Measurements from ENCODE around the gene EFNA5.

Gene EFNA5

GRCh38 chr5:107389775-107390148 lies 281.0 kb downstream of the EFNA5 start:
- no peak for DNase-seq (ENCODE audit: low read depth)

- no peak for DNase-seq (ENCODE audit: low read depth)
Observed at GRCh38 chr5:107389130-107389774, 281.5 kb downstream of the EFNA5 start.

GRCh38 chr5:107388141-107388861 lies 282.4 kb downstream of the EFNA5 start:
- DNase-seq (ENCODE audit: low read depth) = no peak

DNA sequence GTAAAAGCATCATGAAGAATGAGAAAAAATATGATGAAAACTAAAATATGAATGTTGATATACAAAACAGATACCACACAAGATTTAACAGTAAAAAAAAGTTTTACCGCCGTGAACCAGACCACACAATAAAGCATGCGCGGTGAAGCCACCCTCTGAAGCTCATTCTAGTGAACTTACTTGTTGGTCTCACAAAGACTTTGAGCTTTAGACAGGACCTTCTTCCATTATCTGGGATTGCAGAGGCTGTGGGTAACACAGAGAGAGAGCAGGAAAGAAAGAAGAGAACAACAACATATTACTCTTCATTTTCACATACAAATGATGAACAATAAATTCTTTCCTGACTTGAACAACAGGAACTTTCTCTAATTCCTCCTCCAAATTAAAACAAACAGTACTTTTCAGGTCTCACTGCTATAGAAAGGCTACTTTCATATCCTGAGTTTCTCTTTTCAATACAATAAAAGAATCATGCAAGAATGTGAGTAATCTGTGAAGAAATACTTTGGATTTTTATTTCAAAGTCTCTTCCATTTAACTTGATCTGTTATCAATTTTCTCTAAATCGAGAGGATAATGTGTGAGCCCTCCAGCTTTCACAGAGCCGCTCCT lies 283.1 kb downstream of the EFNA5 start:
- DNase-seq (ENCODE audit: low read depth) = no peak

GRCh38 chr5:107385708-107386107 lies 285.0 kb downstream of the EFNA5 start:
- DNase-seq (ENCODE audit: low read depth) = no peak

- no peak for DNase-seq (ENCODE audit: low read depth)
Observed at GRCh38 chr5:107384256-107384655, 286.5 kb downstream of the EFNA5 start.

- no peak for DNase-seq (ENCODE audit: low read depth)
Observed at GRCh38 chr5:107383414-107383813, 287.3 kb downstream of the EFNA5 start.

- DNase-seq (ENCODE audit: low read depth) = no peak
Observed at GRCh38 chr5:107381189-107381856, 289.4 kb downstream of the EFNA5 start.

DNA sequence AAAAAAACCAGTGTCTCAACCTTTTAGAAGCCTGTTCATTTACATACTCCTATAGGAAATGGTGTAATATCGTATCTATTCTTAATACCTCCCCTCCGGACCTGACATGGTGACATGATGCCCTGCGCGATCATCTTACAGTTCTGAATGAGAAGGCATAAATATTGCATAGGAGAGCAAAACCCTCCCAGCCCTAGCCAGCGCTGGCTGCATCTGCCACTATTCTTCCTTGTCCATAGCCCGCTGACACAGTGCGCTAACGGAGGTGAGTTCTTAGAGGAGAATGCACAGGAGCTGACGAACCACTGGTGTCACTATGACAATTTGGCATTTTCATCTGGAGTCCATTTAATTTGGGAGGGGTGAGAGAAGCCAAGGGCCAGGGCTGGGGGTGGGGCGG lies 290.1 kb downstream of the EFNA5 start:
- DNase-seq (ENCODE audit: low read depth) = no peak

GRCh38 chr5:107378218-107378899 lies 292.4 kb downstream of the EFNA5 start:
- no peak for DNase-seq (ENCODE audit: low read depth)

GRCh38 chr5:107377277-107377609 lies 293.5 kb downstream of the EFNA5 start:
- no peak for DNase-seq (ENCODE audit: low read depth)

DNA sequence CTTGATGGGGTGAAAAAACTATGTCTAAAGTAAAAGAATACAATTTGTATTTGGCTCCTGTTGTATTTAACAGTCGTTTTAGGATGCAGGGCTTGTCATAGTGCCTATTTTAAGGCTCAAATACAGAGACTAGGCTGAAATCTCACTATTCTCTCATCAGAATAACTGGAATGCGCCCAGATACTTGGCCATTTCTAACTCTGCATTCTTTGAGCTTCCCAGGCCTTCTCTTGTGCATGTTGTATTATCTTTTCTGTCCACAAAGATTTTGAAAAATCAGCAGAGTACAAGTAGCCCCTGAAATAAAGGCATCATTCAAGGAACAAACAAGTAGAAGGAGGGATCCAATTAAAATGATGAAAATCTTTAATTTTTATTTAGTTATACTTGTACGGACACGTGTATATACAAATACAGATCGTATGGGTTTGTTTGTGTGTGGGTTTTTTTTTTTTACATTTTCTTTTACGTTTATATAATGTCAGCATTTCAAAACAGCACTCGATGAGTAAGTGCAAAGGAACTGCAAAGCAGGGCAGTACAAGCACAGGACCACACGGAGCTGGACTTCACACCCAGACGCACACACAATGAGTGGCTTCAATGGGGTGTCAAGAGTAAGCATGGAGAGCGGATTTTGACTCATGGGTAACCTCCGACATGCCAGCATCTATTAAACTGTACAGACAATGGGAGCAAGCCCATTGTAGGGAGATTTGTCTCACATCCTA lies 294.0 kb downstream of the EFNA5 start:
- no peak for DNase-seq (ENCODE audit: low read depth)

DNA sequence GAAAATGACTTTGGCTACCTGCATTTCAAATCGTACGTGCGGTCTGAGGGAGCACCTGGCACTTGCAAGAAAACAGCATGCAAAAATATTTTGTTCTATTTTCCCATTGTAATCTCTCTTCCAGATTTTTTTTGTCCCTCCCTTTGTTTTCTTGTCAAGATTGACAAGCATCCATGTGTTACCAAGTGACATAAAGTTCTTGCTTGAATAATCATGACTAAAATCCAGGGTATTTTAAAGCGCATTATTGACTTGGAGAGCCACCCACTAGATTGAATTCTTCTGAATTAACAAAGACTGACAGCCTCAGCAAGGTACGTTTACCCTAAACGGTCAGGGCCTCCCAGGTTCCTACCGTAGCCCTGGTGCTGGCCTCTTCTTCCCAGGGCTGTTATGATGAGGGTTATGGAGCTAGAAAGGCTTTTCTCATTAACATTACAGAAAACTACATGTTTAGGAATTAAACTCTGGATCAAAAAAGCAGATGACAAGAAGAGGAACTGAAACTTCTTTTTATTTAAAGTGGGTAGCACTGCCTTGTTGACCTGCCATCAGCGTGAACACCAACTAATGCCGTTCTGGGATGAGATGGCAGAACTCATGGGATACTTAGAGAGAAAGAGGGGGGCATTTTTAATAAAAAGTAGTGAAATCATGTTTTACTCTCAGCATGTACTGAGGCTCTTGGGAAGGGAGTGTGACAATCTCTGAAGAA lies 297.0 kb downstream of the EFNA5 start:
- no peak for DNase-seq (ENCODE audit: low read depth)

- DNase-seq (ENCODE audit: low read depth) = no peak
Observed at GRCh38 chr5:107372723-107373450, 297.9 kb downstream of the EFNA5 start.

DNA sequence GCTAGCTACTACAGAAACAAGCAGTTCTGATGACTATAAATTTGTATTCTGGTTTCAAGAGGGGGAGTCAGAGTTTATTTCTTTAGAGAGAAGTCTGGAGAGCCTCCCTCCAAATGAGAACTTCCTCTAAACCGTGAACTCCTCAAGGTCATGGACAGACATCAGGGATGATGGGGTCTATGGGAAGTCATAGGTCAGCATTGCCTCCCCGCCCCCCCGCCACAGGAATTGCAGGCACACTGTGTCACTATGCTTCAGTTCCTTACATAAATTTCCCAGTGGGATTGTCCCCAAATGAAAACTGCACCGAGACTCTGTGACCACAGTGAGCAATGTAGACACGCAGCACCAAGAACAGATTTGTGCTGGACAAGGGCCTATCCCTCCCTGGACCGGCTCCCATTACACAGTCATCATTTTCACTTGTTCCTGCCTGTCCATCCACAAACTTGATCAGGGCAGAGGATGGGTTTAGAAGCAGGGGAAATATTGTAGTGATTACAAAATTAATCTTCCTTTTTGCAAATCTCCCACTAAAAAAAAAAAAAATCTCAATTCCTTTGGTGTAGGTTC lies 300.3 kb downstream of the EFNA5 start:
- DNase-seq (ENCODE audit: low read depth) = no peak

DNA sequence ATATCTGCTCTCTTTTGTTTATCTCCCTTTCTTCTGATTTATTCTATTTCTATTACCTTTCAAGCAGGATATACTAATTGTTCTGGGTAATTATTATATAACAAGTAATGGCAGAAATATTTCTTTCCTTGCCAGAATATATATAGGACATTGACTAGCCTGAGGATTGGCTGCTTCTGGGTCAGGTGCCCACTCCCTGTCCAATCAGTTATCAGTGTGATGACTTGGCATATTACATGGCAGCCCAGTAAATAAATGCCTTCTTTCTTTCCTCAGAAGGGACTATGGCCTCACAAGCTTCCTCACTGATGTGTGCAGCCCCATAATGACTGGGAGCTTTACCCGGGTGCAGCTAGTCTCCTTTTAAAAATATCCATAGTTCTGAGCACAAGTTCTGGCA lies 301.1 kb downstream of the EFNA5 start:
- DNase-seq (ENCODE audit: low read depth) = no peak

GRCh38 chr5:107368615-107369014 lies 302.1 kb downstream of the EFNA5 start:
- DNase-seq (ENCODE audit: low read depth) = no peak

- no peak for DNase-seq (ENCODE audit: low read depth)
Observed at GRCh38 chr5:107367939-107368338, 302.8 kb downstream of the EFNA5 start.

GRCh38 chr5:107367480-107367879 lies 303.3 kb downstream of the EFNA5 start:
- DNase-seq (ENCODE audit: low read depth) = no peak

Data from activated T-helper 1 cell treated with Interleukin-2 at 50 U/mL for 16 hours (primary cell).